Endothelial cell of umbilical vein (primary cell): ENCODE data around the gene CFAP70. TPM values are rescaled to one million over a fixed set of nuclear protein-coding genes. Genes with fewer than 3 reads are reported as not detected.
"Not testable (repeated sequence)": the region's sequence is repeated elsewhere in the genome, so short reads cannot be mapped to it uniquely, and the experiment has no call there.

Experiments used
- BruUV-seq: library from RNA; stranded (reverse); fragments of 400-500 nt; replicated peaks from 2 replicates; lab custom pipeline; 2021; lab: Mats Ljungman, UMichigan
- CTCF ChIA-PET: fragments of 300-600, 350-600 bp; sonication (Branson Sonifier 250); formaldehyde crosslinking; loops from one replicate; lab custom pipeline; 2021; ENCODE audit warnings: antibody characterized with exemption, inconsistent platforms; lab: Charles Lee
- POLR2A ChIA-PET: fragments of 300-600, 350-600 bp; sonication (Branson Sonifier 250); formaldehyde crosslinking; loops from one replicate; lab custom pipeline; 2021; ENCODE audit warnings: antibody characterized with exemption, inconsistent platforms; lab: Charles Lee
- DNase-seq: peaks from one replicate; pipeline ENCODE4 v3.0.0-alpha.2; 2011; ENCODE audit warnings: low read depth, low spot score
- FAIRE-seq: peaks from 2 replicates; lab custom pipeline; 2011; peaks lifted over from hg19 to GRCh38; lab: Jason Lieb, UNC
- H2AFZ ChIP-seq: 2 replicates; pipeline ENCODE4 v1.6.0; 2012; ENCODE audit warnings: low read depth, low read length, control low read depth, inconsistent platforms
- H3K27ac ChIP-seq: 2 replicates; pipeline ENCODE4 v1.5.1; 2011; ENCODE audit warnings: low read depth, mild to moderate bottlenecking, control low read depth, low read length, moderate library complexity; ENCODE audit not compliant: insufficient read depth
- H3K27me3 ChIP-seq, 2 experiments: 2 replicates each; pipeline versions ENCODE4 v1.6.0 to v1.6.1; 2011; ENCODE audit warnings: low read length in 2 of 2, mixed read lengths in 1 of 2; ENCODE audit not compliant: control insufficient read depth in 2 of 2, insufficient read depth in 2 of 2
- H3K36me3 ChIP-seq, 2 experiments: 2 replicates in 1 of 2; 3 replicates in 1 of 2; pipeline ENCODE4 v1.5.1; 2011; ENCODE audit warnings: low read length in 2 of 2, mild to moderate bottlenecking in 1 of 2, moderate library complexity in 1 of 2; ENCODE audit not compliant: control insufficient read depth in 2 of 2, insufficient read depth in 2 of 2; ENCODE audit errors: extremely low read depth in 1 of 2
- H3K4me1 ChIP-seq: 3 replicates; pipeline ENCODE4 v1.5.1; 2011; ENCODE audit warnings: mild to moderate bottlenecking, low read length; ENCODE audit not compliant: control insufficient read depth, insufficient read depth; ENCODE audit errors: extremely low read depth
- H3K4me2 ChIP-seq: 2 replicates; pipeline ENCODE4 v1.6.1; 2011; ENCODE audit warnings: low read length, control low read depth, mixed read lengths; ENCODE audit not compliant: insufficient read depth
- H3K4me3 ChIP-seq, 3 experiments: fragments of 200-600 bp in 1 of 3; sonication (generic), shearing (Covaris generic) in 1 of 3; replicated peaks in 1 of 3; 2 replicates each; pipeline ENCODE4 v1.5.1; 2011 to 2016; ENCODE audit warnings: control low read depth in 3 of 3, low read length in 3 of 3, mild to moderate bottlenecking in 2 of 3, inconsistent platforms in 1 of 3, low read depth in 1 of 3, moderate library complexity in 1 of 3; ENCODE audit not compliant: insufficient read depth in 1 of 3
- H3K79me2 ChIP-seq: 2 replicates; pipeline ENCODE4 v1.6.0; 2012; ENCODE audit warnings: low read length, inconsistent platforms; ENCODE audit not compliant: control insufficient read depth, insufficient read depth
- H3K9ac ChIP-seq: replicated peaks from 2 replicates; pipeline ENCODE3; 2011; ENCODE audit warnings: low read length, control low read depth; ENCODE audit not compliant: insufficient read depth; ENCODE audit errors: extremely low read depth
- H3K9me1 ChIP-seq: replicated peaks from 3 replicates; pipeline ENCODE4 v1.6.0; 2011; ENCODE audit warnings: mild to moderate bottlenecking, low read length; ENCODE audit not compliant: control insufficient read depth, insufficient read depth; ENCODE audit errors: extremely low read depth
- H3K9me3 ChIP-seq: replicated peaks from 2 replicates; pipeline ENCODE4 v1.5.1; 2012; ENCODE audit warnings: low read length, inconsistent platforms; ENCODE audit not compliant: control insufficient read depth, insufficient read depth
- H4K20me1 ChIP-seq: replicated peaks from 2 replicates; pipeline ENCODE3; 2011; ENCODE audit warnings: mild to moderate bottlenecking, low read length; ENCODE audit not compliant: control insufficient read depth, insufficient read depth; ENCODE audit errors: extremely low read depth
- EZH2 ChIP-seq: IDR thresholded peaks from 2 replicates; pipeline ENCODE4 v1.6.1; 2012; ENCODE audit warnings: borderline replicate concordance, low read depth, mild to moderate bottlenecking, moderate library complexity, low read length, inconsistent platforms; ENCODE audit not compliant: severe bottlenecking
- FOS ChIP-seq: IDR thresholded peaks from 2 replicates; pipeline ENCODE4 v1.6.1; 2011; ENCODE audit warnings: mild to moderate bottlenecking, low read length, moderate library complexity, borderline replicate concordance; ENCODE audit not compliant: insufficient read depth
- GATA2 ChIP-seq: IDR thresholded peaks from 2 replicates; pipeline ENCODE4 v1.7.0; 2011; ENCODE audit warnings: low read depth, mild to moderate bottlenecking, moderate library complexity, mixed read lengths, low read length; ENCODE audit not compliant: insufficient read length, insufficient read depth
- JUN ChIP-seq: IDR thresholded peaks from 2 replicates; pipeline ENCODE4 v1.6.1; 2011; ENCODE audit warnings: borderline replicate concordance, low read depth; ENCODE audit not compliant: insufficient read length, insufficient read depth
- POLR2AphosphoS5 ChIP-seq: IDR thresholded peaks from 2 replicates; pipeline ENCODE4 v1.6.1; 2012; ENCODE audit warnings: low read depth, mild to moderate bottlenecking, control low read depth, low read length, moderate library complexity; ENCODE audit not compliant: insufficient read depth
- dilution Hi-C: fragments of 300-500 bp; cut with MboI; formaldehyde crosslinking; loops from one replicate; pipeline ENCODE4 v1.15.0; 2019; ENCODE audit warnings: low sequenced_read_pairs; ENCODE audit not compliant: extremely low pct_ligation_motif_present
- intact Hi-C: fragments of 100-400 bp; cut with micrococcal nuclease; formaldehyde crosslinking; loops from one replicate; pipeline ENCODE4 v1.10.0; 2022
- polyA plus RNA-seq, 4 experiments: library from polyadenylated mRNA; depleted of rRNA in 3 of 4; stranded (reverse) in 3 of 4; unstranded in 1 of 4; fragments of >200 nt; gene quantifications; 2 replicates each; pipeline versions ENCODE4 v1.2.1 to v1.2.3, GENCODE V29; 2011 to 2012; ENCODE audit warnings: missing spikeins in 1 of 4
- total RNA-seq: library from RNA; stranded (reverse); gene quantifications from 2 replicates; pipeline ENCODE4 v1.2.3, GENCODE V29; 2021

The CFAP70 gene
- total and polyA plus RNA-seq, 2 donors (not counting 3 experiments of a cell fraction or from before 2014, with no cell fraction given): 0.19 to 0.27 TPM

- TF ChIP-seq JUN: no peak
- no peak for TF ChIP-seq EZH2
- no peak for TF ChIP-seq POLR2AphosphoS5
- no peak for TF ChIP-seq FOS
- TF ChIP-seq GATA2: no peak
- peaks cover 26% of the 10 kb centered on the region for H3K79me2 ChIP-seq
- H3K4me2 ChIP-seq: no peak overlapping the region
- no peak overlapping the region for H3K27ac ChIP-seq
- no peaks in the 10 kb centered on the region for H3K9me1 ChIP-seq
- no peak overlapping the region for H2AFZ ChIP-seq
- no peaks in the 10 kb centered on the region for H4K20me1 ChIP-seq
- no peaks in the 10 kb centered on the region for H3K4me1 ChIP-seq
- no peak overlapping the region for H3K4me3 ChIP-seq
- no peaks in the 10 kb centered on the region for H3K9me3 ChIP-seq
- ChIA-PET POLR2A (no interaction called here), CTCF (interaction anchor here (1.2 kb wide), 1 partner anchor 134 kb away, joined by 5 read pairs; no protein-coding TSS in a partner anchor)
- FAIRE-seq: no peak
- dilution Hi-C loops (no loop called here), intact Hi-C loops (no loop called here)
- no peak overlapping the region for H3K9ac ChIP-seq
- BruUV-seq: no TSS peak
- peaks cover 4 to 5% of the 10 kb centered on the region in 2 experiments for H3K36me3 ChIP-seq
- no peaks in the 10 kb centered on the region for H3K27me3 ChIP-seq
- no peak for DNase-seq
These were observed 39.4 kb upstream of the CFAP70 start for GRCh38 chr10:73398024-73398423.

DNA sequence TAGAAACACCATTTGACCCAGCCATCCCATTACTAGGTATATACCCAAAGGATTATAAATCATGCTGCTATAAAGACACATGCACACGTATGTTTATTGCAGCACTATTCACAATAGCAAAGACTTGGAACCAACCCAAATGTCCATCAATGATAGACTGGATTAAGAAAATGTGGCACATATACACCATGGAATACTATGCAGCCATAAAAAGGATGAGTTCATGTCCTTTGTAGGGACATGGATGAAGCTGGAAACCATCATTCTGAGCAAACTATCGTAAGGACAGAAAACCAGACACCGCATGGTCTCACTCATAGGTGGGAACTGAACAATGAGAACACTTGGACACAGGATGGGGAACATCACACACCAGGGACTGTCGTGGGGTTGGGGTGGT is 35.7 kb upstream of the CFAP70 start:
- H3K4me1 ChIP-seq, BruUV-seq, dilution Hi-C loops, H3K79me2 ChIP-seq, H3K27me3 ChIP-seq, H3K4me3 ChIP-seq, H3K9me1 ChIP-seq, CTCF ChIA-PET, H3K9ac ChIP-seq, H3K4me2 ChIP-seq, DNase-seq, H3K9me3 ChIP-seq, H4K20me1 ChIP-seq, H3K36me3 ChIP-seq, intact Hi-C loops, FAIRE-seq, POLR2A ChIA-PET, H3K27ac ChIP-seq, H2AFZ ChIP-seq: not testable (repeated sequence)
